IPS-18c (cell line): ENCODE data around the gene LRIT2.
"Not testable (repeated sequence)": the region's sequence is repeated elsewhere in the genome, so short reads cannot be mapped to it uniquely, and the experiment has no call there.

Source experiments
- H3K4me3 ChIP-seq: 2 replicates; pipeline ENCODE4 v1.7.0; 2013; ENCODE audit warnings: low read depth, mild to moderate bottlenecking, low read length, moderate library complexity; ENCODE audit not compliant: insufficient read depth
- H3K9me3 ChIP-seq: one replicate; pipeline ENCODE4 v1.6.1; 2013; ENCODE audit warnings: mild to moderate bottlenecking, low read length, moderate library complexity; ENCODE audit not compliant: control insufficient read depth, insufficient read depth

Gene LRIT2

DNA sequence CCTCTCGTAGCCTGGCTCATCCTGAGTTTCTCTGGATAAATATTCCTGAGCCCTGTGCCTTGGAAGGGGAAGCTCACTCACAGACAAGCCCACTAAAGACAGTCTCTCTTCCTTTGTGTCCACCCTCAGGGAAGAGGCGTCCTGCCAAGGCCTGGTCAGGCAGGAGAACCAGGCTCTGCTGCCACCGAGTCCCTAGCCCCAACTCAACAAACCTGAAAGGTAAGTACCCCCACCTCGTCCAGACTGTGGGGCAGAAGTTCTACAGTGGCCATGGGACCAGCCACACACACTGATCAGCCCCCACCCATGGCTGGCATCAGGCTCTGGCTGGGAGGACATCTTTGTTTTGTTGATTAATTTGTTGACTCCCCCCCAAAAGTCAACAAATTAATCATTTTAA, 49.0 kb downstream of the LRIT2 start:
- no peak overlapping the region for H3K4me3 ChIP-seq
- no peaks in the 10 kb centered on the region for H3K9me3 ChIP-seq

GRCh38 chr10:84175436-84175835, 49.9 kb downstream of the LRIT2 start:
- Histone ChIP-seq H3K4me3 (no peak overlapping the region), H3K9me3 (no peaks in the 10 kb centered on the region)

GRCh38 chr10:84173501-84173929, 51.8 kb downstream of the LRIT2 start, which contains the start of gene GPR15LG:
GPR15LG (plus strand) TSS chr10:84173801; CDS start chr10:84173852, 51 bp downstream.
- Histone ChIP-seq H3K9me3 (no peaks in the 10 kb centered on the region), H3K4me3 (no peak within 1 kb of the TSS)

DNA sequence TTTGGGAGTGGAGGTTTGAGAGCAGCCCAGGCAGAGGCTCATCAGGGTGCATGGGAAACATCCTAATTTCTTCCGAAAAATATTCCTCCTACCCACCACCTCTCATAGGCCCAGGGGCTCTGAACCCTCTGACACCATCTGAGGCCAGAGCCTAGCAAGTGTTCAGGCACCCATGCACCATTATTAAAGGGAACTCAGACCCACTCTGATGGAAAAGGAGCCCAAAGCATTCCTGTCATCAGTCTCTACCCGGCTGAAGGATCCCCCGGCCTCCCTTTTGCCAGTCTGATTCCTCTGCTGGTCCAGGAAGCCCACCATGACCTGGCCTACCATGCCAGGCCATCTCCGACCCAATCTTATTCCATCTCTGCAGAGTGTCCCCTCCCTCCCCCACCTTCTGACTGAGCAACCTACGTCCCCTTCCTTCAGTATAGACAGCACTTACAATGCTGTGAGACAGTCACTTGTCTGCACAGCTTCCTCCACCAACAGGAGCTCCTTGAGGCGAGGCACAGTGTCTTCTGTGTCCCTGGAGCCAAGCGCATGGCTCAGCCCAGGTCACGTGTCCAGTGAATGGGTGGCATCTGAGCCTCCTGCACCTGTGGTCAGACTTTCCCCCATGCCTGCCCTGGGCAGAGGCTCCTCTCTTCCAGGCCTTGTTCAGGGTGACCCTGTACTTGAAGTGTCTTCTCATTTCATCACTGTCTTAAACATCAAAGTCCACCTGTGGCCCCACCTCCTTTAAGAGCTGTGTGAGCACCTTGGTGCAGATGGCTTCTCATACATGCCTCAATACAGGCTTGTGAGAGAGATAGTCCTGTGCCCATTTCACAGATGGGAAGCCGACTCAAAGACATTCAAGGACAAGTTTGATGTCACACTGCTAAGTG, 52.6 kb downstream of the LRIT2 start:
- no peaks in the 10 kb centered on the region for H3K9me3 ChIP-seq
- no peak overlapping the region for H3K4me3 ChIP-seq

DNA sequence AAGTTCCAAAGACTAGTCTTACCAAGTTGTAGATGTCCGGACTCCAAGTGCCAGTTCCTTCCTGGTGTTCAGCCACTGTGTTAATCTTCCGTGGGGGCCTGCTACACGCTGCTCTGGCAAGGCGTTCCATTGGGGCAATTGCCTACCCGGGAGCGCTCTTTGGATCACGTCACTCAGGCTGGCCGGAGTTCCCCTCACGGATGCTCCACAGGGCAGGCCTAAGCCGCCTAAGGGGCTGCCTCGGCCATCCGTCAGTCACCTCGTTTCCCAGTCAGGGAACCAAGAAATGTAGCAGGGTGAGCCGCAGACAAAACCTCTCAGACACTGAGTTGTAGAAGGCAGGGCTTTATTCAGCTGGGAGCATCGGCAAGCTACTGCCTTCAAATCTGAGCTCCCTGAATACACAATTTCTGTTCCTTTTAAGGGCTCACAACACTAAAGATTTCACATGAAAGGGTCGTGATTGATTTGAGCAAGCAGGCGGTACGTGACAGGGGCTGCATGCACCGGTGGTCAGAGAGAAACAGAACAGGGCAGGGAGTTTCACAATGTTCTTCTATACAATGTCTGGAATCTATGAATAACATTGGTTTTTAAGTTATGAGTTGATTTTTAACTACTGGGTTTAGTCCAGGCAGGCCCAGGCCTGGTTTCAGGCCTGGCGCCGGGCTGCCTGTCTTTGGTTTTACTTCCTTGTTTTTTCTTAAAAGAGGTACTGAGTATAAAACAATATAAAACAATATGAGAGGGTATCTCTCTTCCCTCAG, 53.5 kb downstream of the LRIT2 start:
- H3K4me3 ChIP-seq, H3K9me3 ChIP-seq: not testable (repeated sequence)

- H3K9me3 ChIP-seq, H3K4me3 ChIP-seq: not testable (repeated sequence)
These were observed 54.1 kb downstream of the LRIT2 start for GRCh38 chr10:84171237-84171636.
